ENCODE results near the gene TIGD6. TPM values are rescaled to one million over a fixed set of nuclear protein-coding genes. Genes with fewer than 3 reads are reported as not detected.
A peak's percentile ranks its signal among the peaks of the same experiment; 100 is the strongest.

TIGD6 gene
- total RNA-seq, 4 donors from 2014 or later: 0.20 to 2.5 (median 1.6) TPM

DNA sequence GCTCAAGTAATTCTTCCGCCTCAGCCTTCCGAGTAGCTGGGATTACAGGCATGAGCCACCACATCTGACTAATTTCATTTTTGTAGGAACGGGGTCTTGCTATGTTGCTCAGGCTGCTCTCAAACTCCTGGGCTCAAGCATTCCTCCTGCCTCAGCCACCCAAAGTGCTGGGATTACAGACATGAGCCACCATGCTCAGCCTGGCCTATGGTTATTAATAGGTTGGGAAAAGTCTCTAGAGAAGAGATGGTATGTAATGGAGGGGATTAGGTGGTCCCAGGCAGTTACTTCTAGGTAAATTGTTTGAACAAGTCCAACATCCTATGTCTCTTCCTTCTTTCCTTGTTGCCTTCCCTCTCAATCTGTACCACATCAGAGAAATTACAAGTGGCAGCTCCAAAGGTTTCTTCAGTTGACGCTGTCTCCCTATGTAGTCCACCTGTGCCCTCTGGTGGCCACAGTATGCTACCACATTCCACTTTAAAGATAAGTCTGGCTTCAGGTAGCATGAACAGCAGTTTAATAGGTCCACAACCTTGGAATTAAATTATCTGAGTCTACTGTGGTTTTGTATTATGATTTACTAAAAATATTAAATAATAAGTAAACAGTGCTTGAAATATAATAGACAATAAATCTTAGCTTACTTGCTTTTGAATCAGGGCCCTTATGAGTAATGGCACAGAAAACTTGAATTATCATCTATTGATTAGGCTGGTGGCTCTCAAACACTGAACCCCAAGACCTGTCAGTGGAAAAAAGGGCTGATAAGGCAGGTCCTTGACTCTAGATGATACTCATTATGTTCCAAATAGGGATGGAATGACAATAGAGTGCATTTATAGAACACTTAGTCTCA is 9.7 kb downstream of the TIGD6 start:
- H3K36me3 ChIP-seq: no peaks in the 10 kb centered on the region
- in situ Hi-C loops (cut with MboI; ENCODE audit: low pct_ligation_motif_present in 1 of 4, low pct_unique_long_range_greater_than_20kb in 1 of 4, low sequenced_read_pairs in 3 of 4) (no loop called here), intact Hi-C loops (cut with DNase I; ENCODE audit: low total_unique reads) (loop anchor here (5.0 kb wide), 1 partner anchor 353 kb away; no protein-coding TSS in a partner anchor)
- 0 to 71% methylated on average over 1 to 4 of the region's 4 CpGs for WGBS, 2 donors (ENCODE audit: low coverage in 1 of 2)
- H3K4me1 ChIP-seq: peaks cover 0 to 5% (median 2%) of the 10 kb centered on the region in 4 donors
- H3K4me3 ChIP-seq: no peak overlapping the region
- peak; percentile 83 for DNase-seq
- TF ChIP-seq POLR2A (IDR thresholded peaks at IDR 0.05) (no peak), POLR2AphosphoS5 (IDR thresholded peaks at IDR 0.05) (no peak)
- TF ChIP-seq, protein P1, sequence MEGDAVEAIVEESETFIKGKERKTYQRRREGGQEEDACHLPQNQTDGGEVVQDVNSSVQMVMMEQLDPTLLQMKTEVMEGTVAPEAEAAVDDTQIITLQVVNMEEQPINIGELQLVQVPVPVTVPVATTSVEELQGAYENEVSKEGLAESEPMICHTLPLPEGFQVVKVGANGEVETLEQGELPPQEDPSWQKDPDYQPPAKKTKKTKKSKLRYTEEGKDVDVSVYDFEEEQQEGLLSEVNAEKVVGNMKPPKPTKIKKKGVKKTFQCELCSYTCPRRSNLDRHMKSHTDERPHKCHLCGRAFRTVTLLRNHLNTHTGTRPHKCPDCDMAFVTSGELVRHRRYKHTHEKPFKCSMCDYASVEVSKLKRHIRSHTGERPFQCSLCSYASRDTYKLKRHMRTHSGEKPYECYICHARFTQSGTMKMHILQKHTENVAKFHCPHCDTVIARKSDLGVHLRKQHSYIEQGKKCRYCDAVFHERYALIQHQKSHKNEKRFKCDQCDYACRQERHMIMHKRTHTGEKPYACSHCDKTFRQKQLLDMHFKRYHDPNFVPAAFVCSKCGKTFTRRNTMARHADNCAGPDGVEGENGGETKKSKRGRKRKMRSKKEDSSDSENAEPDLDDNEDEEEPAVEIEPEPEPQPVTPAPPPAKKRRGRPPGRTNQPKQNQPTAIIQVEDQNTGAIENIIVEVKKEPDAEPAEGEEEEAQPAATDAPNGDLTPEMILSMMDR (IDR thresholded peaks at IDR 0.05): peak; percentile 88 to 97 (median 92)
- H3K27ac ChIP-seq: peak overlapping the region in 1 of 4 donors; percentile 6
- H3K9me3 ChIP-seq: no peaks in the 10 kb centered on the region
- no peaks in the 10 kb centered on the region for H3K27me3 ChIP-seq

DNA sequence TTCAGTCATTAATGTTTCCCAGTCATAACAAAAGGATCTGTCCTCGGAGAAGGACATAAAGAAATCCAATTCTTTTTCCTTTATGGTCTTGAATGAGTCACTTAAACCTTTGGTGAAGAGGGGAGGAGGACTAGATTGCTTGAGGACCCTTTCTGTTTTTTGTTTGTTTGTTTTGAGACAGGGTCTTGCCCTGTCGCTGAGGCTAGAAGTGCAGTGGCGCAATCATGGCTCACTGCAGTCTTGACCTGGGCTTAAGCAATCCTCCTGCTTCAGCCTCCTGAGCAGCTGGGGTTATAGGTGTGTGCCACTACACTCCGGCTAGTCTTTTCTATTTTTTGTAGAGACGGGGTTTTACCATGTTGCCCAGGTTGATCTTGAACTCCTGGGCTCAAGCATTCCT is 12.3 kb downstream of the TIGD6 start:
- Histone ChIP-seq H3K36me3 (peaks cover 0 to 12% (median 4%) of the 10 kb centered on the region in 4 donors), H3K4me1 (peaks cover 0 to 3% (median 1%) of the 10 kb centered on the region in 4 donors), H3K27ac (no peak overlapping the region), H3K27me3 (no peaks in the 10 kb centered on the region), H3K4me3 (no peak overlapping the region), H3K9me3 (no peaks in the 10 kb centered on the region)
- no peak for DNase-seq
- in situ Hi-C loops (cut with MboI; ENCODE audit: low pct_ligation_motif_present in 1 of 4, low pct_unique_long_range_greater_than_20kb in 1 of 4, low sequenced_read_pairs in 3 of 4): loop anchor here (5.0 to 10.0 kb wide), 3 partner anchors 146 to 353 kb away; no protein-coding TSS in a partner anchor
- TF ChIP-seq POLR2AphosphoS5 (IDR thresholded peaks at IDR 0.05) (no peak), POLR2A (IDR thresholded peaks at IDR 0.05) (no peak)
- TF ChIP-seq, protein P1 (IDR thresholded peaks at IDR 0.05): no peak
- intact Hi-C loops (cut with DNase I; ENCODE audit: low total_unique reads): loop anchor here (5.0 kb wide), 1 partner anchor 151 kb away; no protein-coding TSS in a partner anchor
- 74 to 80% methylated on average over 5 of the region's 5 CpGs for whole genome bisulfite sequencing, 2 donors (ENCODE audit: low coverage in 1 of 2)

DNA sequence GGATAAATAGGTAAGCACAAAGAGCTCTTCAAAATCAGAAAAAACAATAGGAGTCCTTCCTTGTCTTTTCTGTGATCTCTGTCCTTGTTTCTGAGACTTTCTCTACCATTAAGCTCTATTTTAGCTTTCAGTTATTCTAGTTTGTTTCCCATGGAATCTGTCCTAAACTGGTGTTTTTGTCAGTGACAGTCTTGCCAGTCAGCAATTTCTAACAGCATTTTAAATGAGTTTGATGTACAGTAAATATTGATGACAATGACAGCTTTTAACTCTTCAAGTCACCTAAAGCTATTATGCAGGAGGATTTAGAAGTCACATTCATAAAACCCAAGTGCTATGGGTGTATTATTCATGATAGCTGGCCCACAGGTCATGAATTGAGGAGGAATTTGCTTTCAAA is 17.9 kb downstream of the TIGD6 start:
- H3K27ac ChIP-seq: no peak overlapping the region
- no peak overlapping the region for H3K4me3 ChIP-seq
- no peaks in the 10 kb centered on the region for H3K9me3 ChIP-seq
- peaks cover 0 to 60% (median 26%) of the 10 kb centered on the region in 4 donors for H3K36me3 ChIP-seq
- TF ChIP-seq POLR2AphosphoS5 (IDR thresholded peaks at IDR 0.05) (peak in 1 of 3 donors; percentile 8), EP300 (IDR thresholded peaks at IDR 0.05; ENCODE audit: low read depth) (no peak)
- H3K4me1 ChIP-seq: peaks cover 0 to 26% (median 1%) of the 10 kb centered on the region in 4 donors
- in situ Hi-C loops (cut with MboI; ENCODE audit: low pct_ligation_motif_present in 1 of 4, low pct_unique_long_range_greater_than_20kb in 1 of 4, low sequenced_read_pairs in 3 of 4): loop anchor here (10.0 kb wide), 1 partner anchor 348 kb away; no protein-coding TSS in a partner anchor
- no peak for DNase-seq
- H3K27me3 ChIP-seq: no peaks in the 10 kb centered on the region
- intact Hi-C loops (cut with DNase I; ENCODE audit: low total_unique reads): no loop called here

DNA sequence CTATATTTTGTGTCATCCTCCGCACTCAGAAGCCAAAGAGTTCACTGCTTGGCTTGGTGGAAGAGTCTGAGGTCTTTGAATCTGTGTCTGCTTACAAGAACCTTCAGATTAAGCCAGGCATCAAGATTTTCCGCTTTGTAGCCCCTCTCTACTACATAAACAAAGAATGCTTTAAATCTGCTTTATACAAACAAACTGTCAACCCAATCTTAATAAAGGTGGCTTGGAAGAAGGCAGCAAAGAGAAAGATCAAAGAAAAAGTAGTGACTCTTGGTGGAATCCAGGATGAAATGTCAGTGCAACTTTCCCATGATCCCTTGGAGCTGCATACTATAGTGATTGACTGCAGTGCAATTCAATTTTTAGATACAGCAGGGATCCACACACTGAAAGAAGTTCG is 19.2 kb downstream of the TIGD6 start:
- H3K9me3 ChIP-seq: no peaks in the 10 kb centered on the region
- in situ Hi-C loops (cut with MboI; ENCODE audit: low pct_ligation_motif_present in 1 of 4, low pct_unique_long_range_greater_than_20kb in 1 of 4, low sequenced_read_pairs in 3 of 4): loop anchor here (10.0 kb wide), 1 partner anchor 346 kb away; no protein-coding TSS in a partner anchor
- H3K27ac ChIP-seq: no peak overlapping the region
- no peak overlapping the region for H3K4me3 ChIP-seq
- TF ChIP-seq POLR2A (IDR thresholded peaks at IDR 0.05) (no peak), EP300 (IDR thresholded peaks at IDR 0.05; ENCODE audit: low read depth) (no peak), POLR2AphosphoS5 (IDR thresholded peaks at IDR 0.05) (no peak)
- TF ChIP-seq, protein P1 (IDR thresholded peaks at IDR 0.05): no peak
- no peaks in the 10 kb centered on the region for H3K27me3 ChIP-seq
- H3K4me1 ChIP-seq: peaks cover 0 to 26% (median 3%) of the 10 kb centered on the region in 4 donors
- WGBS, 2 donors (ENCODE audit: low coverage in 1 of 2): 77 to 94% methylated on average over 2 to 3 of the region's 3 CpGs
- peaks cover 0 to 60% (median 26%) of the 10 kb centered on the region in 4 donors for H3K36me3 ChIP-seq
- no peak for DNase-seq
- intact Hi-C loops (cut with DNase I; ENCODE audit: low total_unique reads): no loop called here

All from transverse colon (tissue), 4 donors.